GM18873 (cell line): ENCODE measurements around the gene EEF1B2.
"Not testable (repeated sequence)": the region's sequence is repeated elsewhere in the genome, so short reads cannot be mapped to it uniquely, and the experiment has no call there.

Source experiments
- ATAC-seq: cut with Tn5 transposase; IDR thresholded peaks from one replicate; pipeline ENCODE4 v1.9.1; 2021; ENCODE audit warnings: mild to moderate bottlenecking, moderate library complexity, moderate number of reproducible peaks; ENCODE audit not compliant: unreplicated experiment, low FRiP score

EEF1B2 gene

GRCh38 chr2:206159346-206160124, at the start of gene EEF1B2, which contains the start of gene NDUFS1:
Gene EEF1B2 (plus strand): TSS chr2:206159895. CDS start chr2:206159980, 85 bp downstream.
Gene NDUFS1 (minus strand): TSS chr2:206159444. CDS start chr2:206153678, 5,766 bp downstream.
- ATAC-seq, result peak; percentile 91

- ATAC-seq, result no peak
Measured at GRCh38 chr2:206112108-206112507, 47.6 kb upstream of the EEF1B2 start.

- no peak for ATAC-seq
Measured at GRCh38 chr2:206112846-206113547, 46.7 kb upstream of the EEF1B2 start.

GRCh38 chr2:206115026-206115578, 44.6 kb upstream of the EEF1B2 start:
- no peak for ATAC-seq

- no peak for ATAC-seq
Measured at GRCh38 chr2:206116278-206116677, 43.4 kb upstream of the EEF1B2 start.

- not testable (repeated sequence) for ATAC-seq
Measured at GRCh38 chr2:206122569-206122968, 37.1 kb upstream of the EEF1B2 start.

GRCh38 chr2:206125901-206126300, 33.8 kb upstream of the EEF1B2 start:
- ATAC-seq, result no peak

- no peak for ATAC-seq
Measured at GRCh38 chr2:206127656-206128055, 32.0 kb upstream of the EEF1B2 start.

GRCh38 chr2:206143451-206143850, 16.2 kb upstream of the EEF1B2 start:
- ATAC-seq, result no peak

- no peak for ATAC-seq
Measured at GRCh38 chr2:206144383-206144782, 15.3 kb upstream of the EEF1B2 start.

GRCh38 chr2:206145665-206146064, 14.0 kb upstream of the EEF1B2 start:
- ATAC-seq, result no peak

- no peak for ATAC-seq
Measured at GRCh38 chr2:206149330-206149729, 10.4 kb upstream of the EEF1B2 start.

GRCh38 chr2:206150168-206150567, 9.5 kb upstream of the EEF1B2 start:
- ATAC-seq, result no peak

- ATAC-seq, result no peak
Measured at GRCh38 chr2:206150631-206151030, 9.1 kb upstream of the EEF1B2 start.

GRCh38 chr2:206154197-206154596, 5.5 kb upstream of the EEF1B2 start:
- ATAC-seq, result no peak

- not testable (repeated sequence) for ATAC-seq
Measured at GRCh38 chr2:206157014-206157413, 2.7 kb upstream of the EEF1B2 start.

- peak; percentile 17 for ATAC-seq
Measured at GRCh38 chr2:206158563-206159345, 941 bp upstream of the EEF1B2 start.

GRCh38 chr2:206160125-206160806, 571 bp downstream of the EEF1B2 start:
- ATAC-seq, result peak; percentile 23

GRCh38 chr2:206160807-206161179, 1.1 kb downstream of the EEF1B2 start:
- no peak for ATAC-seq

GRCh38 chr2:206162401-206162800, 2.7 kb downstream of the EEF1B2 start:
- ATAC-seq, result not testable (repeated sequence)
